ENCODE results near the gene SETBP1.

DNA sequence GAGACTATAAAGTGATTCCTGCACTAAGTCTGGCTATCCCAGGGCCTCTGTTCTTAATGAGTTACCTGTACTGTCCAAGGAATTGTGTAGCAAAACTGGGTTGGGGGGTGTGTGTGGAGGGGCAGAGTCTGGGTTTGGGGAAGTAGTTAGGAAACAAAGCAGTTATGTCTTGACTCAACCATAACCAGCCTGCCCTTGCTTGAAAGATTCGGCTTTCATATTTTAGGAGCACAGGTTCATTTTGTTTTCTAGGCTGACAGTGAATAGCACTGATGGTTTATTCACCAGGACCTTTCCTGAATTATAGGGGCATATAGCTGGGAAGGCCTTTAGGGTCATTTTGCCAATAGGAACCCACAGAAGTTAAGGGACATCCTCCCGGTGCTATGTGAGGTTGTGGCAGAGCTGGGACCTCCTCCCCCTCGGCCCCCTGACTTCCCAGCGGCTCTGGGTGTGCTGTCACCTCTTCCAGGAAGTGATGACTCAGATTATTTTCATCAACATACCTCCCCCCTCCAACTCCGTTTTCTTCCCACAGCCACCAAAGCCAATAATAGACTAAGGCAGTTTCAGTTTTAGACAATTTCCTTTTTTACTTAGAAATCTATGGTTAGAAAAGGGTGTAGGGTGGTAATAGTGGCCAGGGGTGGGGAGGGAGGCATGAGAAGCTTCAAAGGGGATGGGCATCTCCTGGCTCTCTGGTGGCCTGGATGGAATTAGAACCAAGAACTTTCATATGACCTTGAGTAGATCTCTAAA, 44.8 kb downstream of the SETBP1 start:
- TF ChIP-seq, protein P1, sequence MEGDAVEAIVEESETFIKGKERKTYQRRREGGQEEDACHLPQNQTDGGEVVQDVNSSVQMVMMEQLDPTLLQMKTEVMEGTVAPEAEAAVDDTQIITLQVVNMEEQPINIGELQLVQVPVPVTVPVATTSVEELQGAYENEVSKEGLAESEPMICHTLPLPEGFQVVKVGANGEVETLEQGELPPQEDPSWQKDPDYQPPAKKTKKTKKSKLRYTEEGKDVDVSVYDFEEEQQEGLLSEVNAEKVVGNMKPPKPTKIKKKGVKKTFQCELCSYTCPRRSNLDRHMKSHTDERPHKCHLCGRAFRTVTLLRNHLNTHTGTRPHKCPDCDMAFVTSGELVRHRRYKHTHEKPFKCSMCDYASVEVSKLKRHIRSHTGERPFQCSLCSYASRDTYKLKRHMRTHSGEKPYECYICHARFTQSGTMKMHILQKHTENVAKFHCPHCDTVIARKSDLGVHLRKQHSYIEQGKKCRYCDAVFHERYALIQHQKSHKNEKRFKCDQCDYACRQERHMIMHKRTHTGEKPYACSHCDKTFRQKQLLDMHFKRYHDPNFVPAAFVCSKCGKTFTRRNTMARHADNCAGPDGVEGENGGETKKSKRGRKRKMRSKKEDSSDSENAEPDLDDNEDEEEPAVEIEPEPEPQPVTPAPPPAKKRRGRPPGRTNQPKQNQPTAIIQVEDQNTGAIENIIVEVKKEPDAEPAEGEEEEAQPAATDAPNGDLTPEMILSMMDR (IDR thresholded peaks at IDR 0.05) = no peak
- TF ChIP-seq EZH2 (IDR thresholded peaks at IDR 0.05) = no peak

All from neural progenitor cell (in vitro differentiated cells).